HG03439 (cell line): ENCODE measurements around the gene ACAD9.
"Not testable (repeated sequence)": the region's sequence is repeated elsewhere in the genome, so short reads cannot be mapped to it uniquely, and the experiment has no call there.

Source experiments
- ATAC-seq: cut with Tn5 transposase; IDR thresholded peaks from one replicate; pipeline ENCODE4 v1.9.1; 2021; ENCODE audit warnings: mild to moderate bottlenecking, moderate library complexity; ENCODE audit not compliant: unreplicated experiment

Gene ACAD9

GRCh38 chr3:128889139-128889894 lies 9.9 kb downstream of the ACAD9 start:
- ATAC-seq: no peak

GRCh38 chr3:128895843-128896697 lies 16.6 kb downstream of the ACAD9 start:
- no peak for ATAC-seq

GRCh38 chr3:128902426-128902825 lies 23.0 kb downstream of the ACAD9 start:
- ATAC-seq: no peak

GRCh38 chr3:128903501-128903900 lies 24.1 kb downstream of the ACAD9 start:
- no peak for ATAC-seq

GRCh38 chr3:128906031-128906803 lies 26.8 kb downstream of the ACAD9 start:
- ATAC-seq: no peak

GRCh38 chr3:128906804-128907525 lies 27.5 kb downstream of the ACAD9 start:
- no peak for ATAC-seq

- ATAC-seq: no peak
These were observed 28.5 kb downstream of the ACAD9 start for GRCh38 chr3:128907706-128908445.

- ATAC-seq: no peak
These were observed 29.5 kb downstream of the ACAD9 start for GRCh38 chr3:128908951-128909350.

GRCh38 chr3:128910006-128910405 lies 30.6 kb downstream of the ACAD9 start:
- ATAC-seq: no peak

GRCh38 chr3:128911911-128912310 lies 32.5 kb downstream of the ACAD9 start:
- ATAC-seq: no peak

- ATAC-seq: no peak
These were observed 35.7 kb downstream of the ACAD9 start for GRCh38 chr3:128914966-128915645.

GRCh38 chr3:128917291-128917690 lies 37.9 kb downstream of the ACAD9 start:
- ATAC-seq: no peak

- no peak for ATAC-seq
These were observed 40.6 kb downstream of the ACAD9 start for GRCh38 chr3:128919988-128920387.

GRCh38 chr3:128922804-128923459 lies 43.5 kb downstream of the ACAD9 start:
- no peak for ATAC-seq

- ATAC-seq: no peak
These were observed 44.2 kb downstream of the ACAD9 start for GRCh38 chr3:128923576-128923975.

GRCh38 chr3:128923986-128924385 lies 44.6 kb downstream of the ACAD9 start:
- ATAC-seq: not testable (repeated sequence)

- ATAC-seq: no peak
These were observed 49.9 kb downstream of the ACAD9 start for GRCh38 chr3:128929364-128929763.

GRCh38 chr3:128931046-128931445 lies 51.6 kb downstream of the ACAD9 start:
- ATAC-seq: no peak
